Measurements from ENCODE around the gene CHID1. TPM values are rescaled to one million over a fixed set of nuclear protein-coding genes. Genes with fewer than 3 reads are reported as not detected.
A peak's percentile ranks its signal among the peaks of the same experiment; 100 is the strongest.

CHID1 gene
- total and polyA plus RNA-seq, 2 experiments from 2014 or later: 54.1 to 67.3 TPM

DNA sequence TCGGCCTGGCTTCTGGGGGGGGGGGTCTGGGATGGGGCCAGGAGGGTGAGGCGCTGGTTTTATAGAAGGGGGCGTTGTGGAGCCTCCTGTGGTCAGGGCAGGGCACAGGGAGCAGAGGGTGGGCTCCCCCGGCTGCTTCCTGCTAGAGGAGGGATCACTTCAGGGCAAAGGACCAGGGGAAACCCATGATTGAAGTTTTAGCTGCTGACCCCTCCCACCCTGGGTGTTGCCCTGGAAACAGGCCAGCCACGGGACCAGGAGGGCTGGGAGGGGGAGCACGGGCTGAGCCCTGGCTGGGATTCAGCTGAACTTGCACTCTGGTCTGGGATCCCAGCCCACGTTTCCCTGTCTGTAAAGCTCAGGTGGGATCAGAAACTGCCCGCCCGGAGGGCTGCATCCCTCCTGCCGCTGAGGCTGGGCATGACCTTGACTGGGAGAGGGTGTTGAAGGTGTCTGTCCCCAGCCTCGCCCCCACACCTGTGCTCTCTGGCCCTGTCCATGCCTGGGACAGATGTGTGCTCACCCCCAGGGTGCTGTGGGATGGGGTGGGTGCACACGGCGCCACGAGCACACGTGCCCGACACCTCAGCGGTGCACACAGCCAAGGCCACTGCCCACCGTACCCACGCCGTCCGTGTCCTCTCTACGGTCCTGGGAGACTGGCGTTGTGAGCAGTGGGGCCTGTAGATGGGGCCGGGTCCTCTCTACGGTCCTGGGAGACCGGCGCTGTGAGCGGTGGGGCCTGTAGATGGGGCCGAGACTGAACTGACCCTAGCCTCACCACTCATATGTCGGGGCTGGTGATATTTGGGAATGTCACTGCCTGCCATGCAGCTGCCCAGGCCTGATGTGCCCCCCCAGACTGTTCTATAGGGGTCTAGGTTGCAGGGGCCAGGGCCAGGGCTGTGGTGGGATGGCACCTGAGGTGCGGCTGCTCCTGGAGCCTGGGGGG, 65.6 kb downstream of the CHID1 start (continued):
- TF ChIP-seq ZNF331 (CRISPR knock-in tag; IDR thresholded peaks at IDR 0.05; ENCODE audit: low read depth) (no peak), JUNB (IDR thresholded peaks at IDR 0.05; ENCODE audit: unreplicated experiment) (no peak), STAT1 (IDR thresholded peaks at IDR 0.05; ENCODE audit: unreplicated experiment) (no peak), NANOG (IDR thresholded peaks at IDR 0.05; ENCODE audit: borderline replicate concordance) (no peak), EZH2 (IDR thresholded peaks at IDR 0.05; ENCODE audit: low read depth, unreplicated experiment) (no peak)
- TF ChIP-seq, protein P1, sequence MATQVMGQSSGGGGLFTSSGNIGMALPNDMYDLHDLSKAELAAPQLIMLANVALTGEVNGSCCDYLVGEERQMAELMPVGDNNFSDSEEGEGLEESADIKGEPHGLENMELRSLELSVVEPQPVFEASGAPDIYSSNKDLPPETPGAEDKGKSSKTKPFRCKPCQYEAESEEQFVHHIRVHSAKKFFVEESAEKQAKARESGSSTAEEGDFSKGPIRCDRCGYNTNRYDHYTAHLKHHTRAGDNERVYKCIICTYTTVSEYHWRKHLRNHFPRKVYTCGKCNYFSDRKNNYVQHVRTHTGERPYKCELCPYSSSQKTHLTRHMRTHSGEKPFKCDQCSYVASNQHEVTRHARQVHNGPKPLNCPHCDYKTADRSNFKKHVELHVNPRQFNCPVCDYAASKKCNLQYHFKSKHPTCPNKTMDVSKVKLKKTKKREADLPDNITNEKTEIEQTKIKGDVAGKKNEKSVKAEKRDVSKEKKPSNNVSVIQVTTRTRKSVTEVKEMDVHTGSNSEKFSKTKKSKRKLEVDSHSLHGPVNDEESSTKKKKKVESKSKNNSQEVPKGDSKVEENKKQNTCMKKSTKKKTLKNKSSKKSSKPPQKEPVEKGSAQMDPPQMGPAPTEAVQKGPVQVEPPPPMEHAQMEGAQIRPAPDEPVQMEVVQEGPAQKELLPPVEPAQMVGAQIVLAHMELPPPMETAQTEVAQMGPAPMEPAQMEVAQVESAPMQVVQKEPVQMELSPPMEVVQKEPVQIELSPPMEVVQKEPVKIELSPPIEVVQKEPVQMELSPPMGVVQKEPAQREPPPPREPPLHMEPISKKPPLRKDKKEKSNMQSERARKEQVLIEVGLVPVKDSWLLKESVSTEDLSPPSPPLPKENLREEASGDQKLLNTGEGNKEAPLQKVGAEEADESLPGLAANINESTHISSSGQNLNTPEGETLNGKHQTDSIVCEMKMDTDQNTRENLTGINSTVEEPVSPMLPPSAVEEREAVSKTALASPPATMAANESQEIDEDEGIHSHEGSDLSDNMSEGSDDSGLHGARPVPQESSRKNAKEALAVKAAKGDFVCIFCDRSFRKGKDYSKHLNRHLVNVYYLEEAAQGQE (IDR thresholded peaks at IDR 0.05; ENCODE audit: unreplicated experiment): no peak

DNA sequence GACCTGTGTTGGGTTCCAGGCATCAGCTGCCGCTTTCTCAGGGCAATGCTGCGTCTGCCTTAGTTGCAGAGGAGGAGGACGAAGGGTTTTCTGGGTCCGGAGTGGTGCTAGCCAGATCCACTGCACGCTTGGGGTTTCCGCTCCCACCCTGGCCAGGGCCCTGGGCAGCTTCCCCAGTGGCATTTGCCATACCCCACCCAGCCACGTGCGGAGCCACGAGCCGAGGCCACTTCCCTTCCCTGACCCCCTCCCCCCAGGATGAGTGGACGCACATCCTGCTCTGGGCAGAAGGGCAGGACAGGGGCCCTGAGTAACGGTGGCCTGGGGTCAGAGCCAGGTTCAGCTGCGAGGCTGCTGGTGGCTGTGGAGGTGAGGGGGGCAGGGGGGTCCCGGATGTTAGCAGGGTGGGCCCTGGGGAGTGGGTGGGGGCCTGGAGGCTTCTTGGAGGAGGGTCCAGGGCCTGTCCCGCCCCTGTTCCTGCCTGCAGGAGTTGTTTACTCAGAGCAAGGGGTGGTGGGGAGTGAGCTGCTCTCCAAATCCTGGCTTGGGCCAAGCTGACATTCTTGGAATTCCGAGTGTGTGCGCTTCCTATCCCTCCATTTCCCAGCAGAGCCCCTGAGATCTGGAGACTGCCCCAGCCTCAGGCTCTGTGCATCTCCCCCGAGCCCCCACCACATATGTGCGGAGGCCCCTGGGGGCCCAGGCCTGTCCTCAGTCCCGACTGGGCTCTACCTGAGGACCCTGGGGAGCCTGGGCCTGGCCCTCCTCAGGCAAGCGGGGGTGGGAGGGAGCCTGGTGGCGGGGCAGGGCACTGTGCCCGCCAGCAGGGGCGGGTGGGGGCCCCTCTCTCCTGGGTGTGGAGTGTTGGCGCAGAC, 66.6 kb downstream of the CHID1 start:
- H3K4me3 ChIP-seq: peak overlapping the region; percentile 98
- H3F3A ChIP-seq (replicated peaks; ENCODE audit: low read depth): peaks cover 20% of the 10 kb centered on the region; the same call in 1 of the 2 replicates
- H3K27me3 ChIP-seq (ENCODE audit: insufficient read depth): no peaks in the 10 kb centered on the region
- peaks cover 6% of the 10 kb centered on the region; the same call in 1 of the 2 replicates for H3K36me3 ChIP-seq (ENCODE audit: insufficient read depth)
- Mint-ChIP-seq H3K9me3 (no peaks in the 10 kb centered on the region), H3K4me3 (peak overlapping the region; percentile 88), H3K27ac (peak overlapping the region; percentile 93), H3K27me3 (ENCODE audit: insufficient read depth, low read depth, poor library complexity) (peaks cover 30% of the 10 kb centered on the region), H3K36me3 (ENCODE audit: low read depth) (peaks cover 22% of the 10 kb centered on the region), H3K4me1 (peaks cover 28% of the 10 kb centered on the region)
- H3K4me1 ChIP-seq (ENCODE audit: insufficient read depth): peaks cover 32% of the 10 kb centered on the region
- peak overlapping the region; percentile 99 for H3K27ac ChIP-seq (ENCODE audit: low read depth)
- DNase-seq (ENCODE audit: low spot score): peak; percentile 98
- peak; percentile 60 for ATAC-seq
- H2AFZ ChIP-seq: no peak overlapping the region
- peak overlapping the region; percentile 91 for H3K4me2 ChIP-seq
- peaks cover 19% of the 10 kb centered on the region for H3K79me2 ChIP-seq (replicated peaks; ENCODE audit: insufficient read depth)
- H4K20me1 ChIP-seq (replicated peaks; ENCODE audit: insufficient read depth): peaks cover 27% of the 10 kb centered on the region
- TF ChIP-seq EZH2 (IDR thresholded peaks at IDR 0.05; ENCODE audit: low read depth, unreplicated experiment): no peak
- TF ChIP-seq POLR2AphosphoS5 (IDR thresholded peaks at IDR 0.05; ENCODE audit: low read depth): peak; percentile 88
- no peaks in the 10 kb centered on the region for H3K9me2 ChIP-seq (ENCODE audit: insufficient read depth)

All from GM23338 (cell line).